22Rv1 (cell line): ENCODE data around the gene EXOC3L1.

Source experiments
- ZFX ChIP-seq: fragments of 450-650 bp; IDR thresholded peaks from 2 replicates; pipeline ENCODE4 v1.6.1; 2017; ENCODE audit warnings: antibody characterized with exemption, borderline replicate concordance
- TF ChIP-seq, protein P1 (sequence below): fragments of 450-650 bp; IDR thresholded peaks from 2 replicates; pipeline ENCODE4 v1.5.1; 2017; ENCODE audit warnings: mild to moderate bottlenecking

DNA sequence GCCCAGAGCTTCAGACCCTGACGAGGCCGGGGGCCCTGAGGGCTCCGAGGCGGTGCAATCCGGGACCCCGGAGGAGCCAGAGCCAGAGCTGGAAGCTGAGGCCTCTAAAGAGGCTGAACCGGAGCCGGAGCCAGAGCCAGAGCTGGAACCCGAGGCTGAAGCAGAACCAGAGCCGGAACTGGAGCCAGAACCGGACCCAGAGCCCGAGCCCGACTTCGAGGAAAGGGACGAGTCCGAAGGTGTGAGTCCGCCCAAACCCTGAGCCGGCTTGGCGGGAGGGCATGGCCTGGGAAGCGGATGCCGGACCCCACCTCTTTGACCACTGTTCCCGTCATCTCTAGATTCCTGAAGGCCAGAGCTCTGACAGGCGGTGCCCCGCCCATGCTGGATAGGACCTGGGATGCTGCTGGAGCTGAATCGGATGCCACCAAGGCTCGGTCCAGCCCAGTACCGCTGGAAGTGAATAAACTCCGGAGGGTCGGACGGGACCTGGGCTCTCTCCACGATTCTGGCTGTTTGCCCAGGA lies 15.2 kb downstream of the EXOC3L1 start:
- TF ChIP-seq, protein P1, sequence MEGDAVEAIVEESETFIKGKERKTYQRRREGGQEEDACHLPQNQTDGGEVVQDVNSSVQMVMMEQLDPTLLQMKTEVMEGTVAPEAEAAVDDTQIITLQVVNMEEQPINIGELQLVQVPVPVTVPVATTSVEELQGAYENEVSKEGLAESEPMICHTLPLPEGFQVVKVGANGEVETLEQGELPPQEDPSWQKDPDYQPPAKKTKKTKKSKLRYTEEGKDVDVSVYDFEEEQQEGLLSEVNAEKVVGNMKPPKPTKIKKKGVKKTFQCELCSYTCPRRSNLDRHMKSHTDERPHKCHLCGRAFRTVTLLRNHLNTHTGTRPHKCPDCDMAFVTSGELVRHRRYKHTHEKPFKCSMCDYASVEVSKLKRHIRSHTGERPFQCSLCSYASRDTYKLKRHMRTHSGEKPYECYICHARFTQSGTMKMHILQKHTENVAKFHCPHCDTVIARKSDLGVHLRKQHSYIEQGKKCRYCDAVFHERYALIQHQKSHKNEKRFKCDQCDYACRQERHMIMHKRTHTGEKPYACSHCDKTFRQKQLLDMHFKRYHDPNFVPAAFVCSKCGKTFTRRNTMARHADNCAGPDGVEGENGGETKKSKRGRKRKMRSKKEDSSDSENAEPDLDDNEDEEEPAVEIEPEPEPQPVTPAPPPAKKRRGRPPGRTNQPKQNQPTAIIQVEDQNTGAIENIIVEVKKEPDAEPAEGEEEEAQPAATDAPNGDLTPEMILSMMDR: no peak
- TF ChIP-seq ZFX: no peak
